Measurements from ENCODE around the gene POLR3K. TPM values are rescaled to one million over a fixed set of nuclear protein-coding genes. Genes with fewer than 3 reads are reported as not detected.

The POLR3K gene
- total RNA-seq, 1 experiment from 2014 or later = 30.2 TPM

- H3K9me3 ChIP-seq (ENCODE audit: low read length) = no peaks in the 10 kb centered on the region
- DNase-seq (no peak), ATAC-seq (no peak)
- H4K20me1 ChIP-seq (ENCODE audit: low read length) = no peaks in the 10 kb centered on the region
- no peaks in the 10 kb centered on the region for H3K79me2 ChIP-seq (ENCODE audit: low read length)
- H3K4me2 ChIP-seq (ENCODE audit: low read length) = no peak overlapping the region
- H3K36me3 ChIP-seq (ENCODE audit: low read depth, low read length) = no peaks in the 10 kb centered on the region; the same call in 1 of the 2 replicates
- no peak for TF ChIP-seq EZH2 (IDR thresholded peaks at IDR 0.05; ENCODE audit: low read length, unreplicated experiment)
- H3K27ac ChIP-seq (ENCODE audit: low read length) = no peak overlapping the region
- no peaks in the 10 kb centered on the region for H3K9me2 ChIP-seq (replicated peaks; ENCODE audit: low read length)
- H3F3A ChIP-seq (ENCODE audit: low read length, unreplicated experiment) = no peaks in the 10 kb centered on the region
- no peaks in the 10 kb centered on the region for H3K27me3 ChIP-seq (ENCODE audit: low read length)
- no peak overlapping the region for H3K4me3 ChIP-seq (ENCODE audit: low read length)
- H3K9ac ChIP-seq (ENCODE audit: low read length) = no peak overlapping the region
- BruUV-seq (replicated peaks) = no TSS peak
- ChIA-PET POLR2A (ENCODE audit: unreplicated experiment) (no interaction called here), CTCF (no interaction called here)
- H3K4me1 ChIP-seq (ENCODE audit: insufficient read depth, low read length) = peaks cover 4% of the 10 kb centered on the region; the same call in 1 of the 2 replicates
- no peak overlapping the region for H2AFZ ChIP-seq (ENCODE audit: low read length)
- intact Hi-C loops (cut with micrococcal nuclease) = no loop called here
Measured at GRCh38 chr16:60929-61878, 7.8 kb upstream of the POLR3K start.

- H2AFZ ChIP-seq (ENCODE audit: low read length) = no peak overlapping the region
- CTCF ChIA-PET = no interaction called here
Measured at GRCh38 chr16:60166-60565, 6.8 kb upstream of the POLR3K start.

DNA sequence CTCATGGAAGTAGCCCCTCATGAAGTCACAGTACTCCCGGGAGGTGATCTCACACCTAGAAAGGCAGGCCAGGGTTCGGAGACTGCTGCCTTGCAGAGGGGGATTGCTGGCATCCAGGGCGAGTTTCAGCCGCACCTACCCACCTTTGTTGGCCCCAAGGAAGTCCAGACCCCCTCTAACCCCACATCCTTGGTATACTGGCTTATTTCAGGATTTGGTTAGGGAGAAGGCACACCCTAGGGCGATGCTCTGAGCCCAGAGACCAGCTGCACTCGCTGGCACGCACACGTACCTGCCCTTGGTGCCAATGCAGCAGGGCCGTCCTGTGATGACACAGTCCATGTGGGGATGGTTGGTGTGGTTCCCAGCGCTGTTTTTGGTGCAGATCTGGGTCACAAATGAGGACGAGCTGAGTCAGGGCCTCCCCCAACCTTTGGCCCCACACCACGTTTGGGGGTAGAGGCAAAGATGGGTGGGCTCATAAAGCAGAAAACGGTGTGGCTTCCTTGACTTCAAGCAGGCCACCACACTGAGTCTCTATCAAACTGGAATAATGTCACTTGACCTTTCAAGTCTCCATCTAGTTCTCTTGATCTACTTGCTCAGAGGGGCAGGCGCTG, 6.1 kb upstream of the POLR3K start:
- no peak for DNase-seq
- H3K79me2 ChIP-seq (ENCODE audit: low read length) = 0 out of 2 replicates have a peak, but pooled peaks cover 7% of the 10 kb centered on the region
- no peaks in the 10 kb centered on the region for H3K9me3 ChIP-seq (ENCODE audit: low read length)
- no peak for TF ChIP-seq EZH2 (IDR thresholded peaks at IDR 0.05; ENCODE audit: low read length, unreplicated experiment)
- no peak for TF ChIP-seq CTCF (conservative IDR thresholded peaks at IDR 0.05; ENCODE audit: low read depth, low read length)
- no peak for TF ChIP-seq EZH2phosphoT487 (IDR thresholded peaks at IDR 0.05; ENCODE audit: borderline replicate concordance, low read length)
- no peak overlapping the region for H2AFZ ChIP-seq (ENCODE audit: low read length)
- CTCF ChIA-PET = no interaction called here
- no peaks in the 10 kb centered on the region for H4K20me1 ChIP-seq (ENCODE audit: low read length)
- no peak for ATAC-seq
- H3K27me3 ChIP-seq (ENCODE audit: low read length) = no peaks in the 10 kb centered on the region
- no peak overlapping the region for H3K9ac ChIP-seq (ENCODE audit: low read length)
- intact Hi-C loops (cut with micrococcal nuclease) = no loop called here
- no peaks in the 10 kb centered on the region; the same call in 1 of the 2 replicates for H3K36me3 ChIP-seq (ENCODE audit: low read depth, low read length)
- no peaks in the 10 kb centered on the region for H3K9me2 ChIP-seq (replicated peaks; ENCODE audit: low read length)
- no peaks in the 10 kb centered on the region for H3F3A ChIP-seq (ENCODE audit: low read length, unreplicated experiment)
- H3K27ac ChIP-seq (ENCODE audit: low read length) = no peak overlapping the region
- no peaks in the 10 kb centered on the region for H3K4me1 ChIP-seq (ENCODE audit: insufficient read depth, low read length)
- POLR2A ChIA-PET (ENCODE audit: unreplicated experiment) = no interaction called here
- no peak overlapping the region for H3K4me3 ChIP-seq (ENCODE audit: low read length)
- BruUV-seq (replicated peaks) = no TSS peak
- no peak overlapping the region for H3K4me2 ChIP-seq (ENCODE audit: low read length)

More at GRCh38 chr16:60166-60565, 6.8 kb upstream of the POLR3K start:
- no peaks in the 10 kb centered on the region for H3K4me1 ChIP-seq (ENCODE audit: insufficient read depth, low read length)
- ATAC-seq (no peak), DNase-seq (no peak)
- no peak for TF ChIP-seq EZH2 (IDR thresholded peaks at IDR 0.05; ENCODE audit: low read length, unreplicated experiment)
- no peak for TF ChIP-seq EZH2phosphoT487 (IDR thresholded peaks at IDR 0.05; ENCODE audit: borderline replicate concordance, low read length)
- no peak for TF ChIP-seq CTCF (conservative IDR thresholded peaks at IDR 0.05; ENCODE audit: low read depth, low read length)
- no peak overlapping the region for H3K4me2 ChIP-seq (ENCODE audit: low read length)
- intact Hi-C loops (cut with micrococcal nuclease) = no loop called here
- no peaks in the 10 kb centered on the region for H3K9me3 ChIP-seq (ENCODE audit: low read length)
- H3F3A ChIP-seq (ENCODE audit: low read length, unreplicated experiment) = no peaks in the 10 kb centered on the region
- BruUV-seq (replicated peaks) = no TSS peak
- no peak overlapping the region for H3K27ac ChIP-seq (ENCODE audit: low read length)
- no peaks in the 10 kb centered on the region for H3K9me2 ChIP-seq (replicated peaks; ENCODE audit: low read length)
- H4K20me1 ChIP-seq (ENCODE audit: low read length) = no peaks in the 10 kb centered on the region
- no peaks in the 10 kb centered on the region for H3K27me3 ChIP-seq (ENCODE audit: low read length)
- H3K36me3 ChIP-seq (ENCODE audit: low read depth, low read length) = no peaks in the 10 kb centered on the region; the same call in 1 of the 2 replicates
- H3K9ac ChIP-seq (ENCODE audit: low read length) = no peak overlapping the region
- 0 out of 2 replicates have a peak, but pooled peaks cover under 1% of the 10 kb centered on the region for H3K79me2 ChIP-seq (ENCODE audit: low read length)
- POLR2A ChIA-PET (ENCODE audit: unreplicated experiment) = no interaction called here
- no peak overlapping the region for H3K4me3 ChIP-seq (ENCODE audit: low read length)

All from PC-3 (cell line).